GM18907 (cell line): Measurements from ENCODE around the gene PIK3C2A.

Experiments used
- ATAC-seq: cut with Tn5 transposase; IDR thresholded peaks from one replicate; pipeline ENCODE4 v1.9.1; 2021; ENCODE audit warnings: mild to moderate bottlenecking, moderate library complexity; ENCODE audit not compliant: unreplicated experiment

Gene PIK3C2A

GRCh38 chr11:17161515-17161914, 46.3 kb downstream of the PIK3C2A start:
- peak; percentile 45 for ATAC-seq

- ATAC-seq: no peak
These were observed 48.3 kb downstream of the PIK3C2A start for GRCh38 chr11:17159441-17159840.
